Chondrocyte (in vitro differentiated cells): Measurements from ENCODE around the gene BANP. TPM values are rescaled to one million over a fixed set of nuclear protein-coding genes. Genes with fewer than 3 reads are reported as not detected.

ENCODE experiments used
- total RNA-seq: library from RNA; stranded (reverse); gene quantifications from 3 replicates; pipeline ENCODE4 v1.2.1, GENCODE V29; 2021

Gene BANP
- total RNA-seq, 1 donor from 2014 or later, result 15.0 TPM

Other genes with a start within 250 kb of the BANP start
- gene KLHDC4, start 185.4 kb upstream of the BANP start, total RNA-seq, result 19.8 to 21.2 TPM (median 20.5 TPM) in 3 replicates
- 53.6 to 249 TPM (median 248 TPM) in 3 replicates for gene SLC7A5, start 81.9 kb upstream of the BANP start, total RNA-seq
- gene CA5A, start 14.9 kb upstream of the BANP start, total RNA-seq, result not detected in 3 replicates